Vagina (tissue), 2 donors: ENCODE results near the gene FOXN1. TPM values are rescaled to one million over a fixed set of nuclear protein-coding genes. Genes with fewer than 3 reads are reported as not detected.
"Not testable (repeated sequence)": the region's sequence is repeated elsewhere in the genome, so short reads cannot be mapped to it uniquely, and the experiment has no call there.

ENCODE experiments used
- DNase-seq, 2 donors: peaks; one replicate each; pipeline ENCODE4 v3.0.0-alpha.2; 2017; ENCODE audit errors: extremely low spot score in 2 of 2
- H3K27ac ChIP-seq: fragments of 200-600 bp; sonication (generic); one replicate; pipeline ENCODE4 v1.5.1; 2019
- H3K27me3 ChIP-seq: fragments of 200-600 bp; sonication (generic); one replicate; pipeline ENCODE4 v1.5.1; 2019
- H3K36me3 ChIP-seq, 2 donors: fragments of 200-600 bp; sonication (generic); one replicate each; pipeline ENCODE4 v1.5.1; 2017 to 2019
- H3K4me1 ChIP-seq: fragments of 200-600 bp; sonication (generic); one replicate; pipeline ENCODE4 v1.5.1; 2019
- H3K4me3 ChIP-seq, 2 donors: fragments of 200-600 bp; sonication (generic); 1 replicate in 1 of 2; 2 replicates in 1 of 2; pipeline ENCODE4 v1.5.1; 2016 to 2019
- H3K9me3 ChIP-seq: fragments of 200-600 bp; sonication (generic); one replicate; pipeline ENCODE4 v1.5.1; 2019
- POLR2A ChIP-seq, 2 donors: fragments of 450-650 bp; IDR thresholded peaks; one replicate each; pipeline ENCODE4 v1.6.1; 2017; ENCODE audit warnings: antibody characterized with exemption in 2 of 2, mild to moderate bottlenecking in 2 of 2, moderate library complexity in 2 of 2
- POLR2AphosphoS5 ChIP-seq, 2 donors: sonication (generic); formaldehyde crosslinking; IDR thresholded peaks; one replicate each; pipeline ENCODE4 v1.9.0; 2017; ENCODE audit warnings: antibody characterized with exemption in 2 of 2, mild to moderate bottlenecking in 2 of 2, low read depth in 1 of 2; ENCODE audit not compliant: insufficient read depth in 1 of 2
- intact Hi-C: fragments of 100-400 bp; cut with DNase I; formaldehyde crosslinking; loops from one replicate; pipeline ENCODE4 v1.15.1; 2023
- total RNA-seq: library from RNA; depleted of rRNA; stranded (reverse); fragments of >200 nt; gene quantifications from one replicate; pipeline ENCODE4 v1.2.3, GENCODE V29; 2016
- TF ChIP-seq, protein P1 (sequence below), 3 experiments: fragments of 450-650 bp in 2 of 3; fragments of 200-600 bp in 1 of 3; sonication (generic) in 1 of 3; IDR thresholded peaks; one replicate each; pipeline ENCODE4 v1.5.1; 2017 to 2019; ENCODE audit warnings: antibody characterized with exemption in 3 of 3, mild to moderate bottlenecking in 2 of 3, moderate library complexity in 2 of 3

The FOXN1 gene
- total RNA-seq, 1 donor from 2014 or later, result 3.4 TPM

DNA sequence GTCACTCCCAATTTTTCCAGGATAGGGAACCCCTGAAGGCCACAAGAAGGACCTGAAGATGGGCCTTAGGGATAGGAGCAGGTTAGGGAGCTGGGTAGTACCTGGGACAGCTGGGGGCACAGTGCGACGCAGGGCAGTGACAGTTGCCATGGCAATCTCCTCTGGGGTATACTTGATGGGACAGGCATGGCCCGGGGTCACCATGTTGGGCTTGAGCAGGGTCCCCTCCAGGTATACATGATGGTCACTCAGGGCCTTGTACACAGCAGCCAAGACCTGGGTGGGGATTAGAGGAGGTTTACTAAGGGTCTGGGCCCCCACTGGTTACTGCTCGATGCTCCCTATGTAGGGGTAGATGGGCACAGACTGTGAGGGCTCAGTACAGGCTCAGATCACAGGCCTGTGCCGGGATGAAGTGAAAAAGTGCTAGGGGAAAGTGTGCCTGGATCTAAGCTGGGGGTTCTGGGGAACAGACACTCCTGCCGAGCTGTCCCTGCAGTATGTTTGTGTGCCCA lies 67.9 kb downstream of the FOXN1 start:
- DNase-seq, result no peak
- Histone ChIP-seq H3K27ac (no peak overlapping the region), H3K36me3 (no peaks in the 10 kb centered on the region), H3K4me3 (no peak overlapping the region), H3K9me3 (no peaks in the 10 kb centered on the region), H3K4me1 (peaks cover 33% of the 10 kb centered on the region), H3K27me3 (no peaks in the 10 kb centered on the region)
- no peak for TF ChIP-seq POLR2AphosphoS5 (IDR thresholded peaks at IDR 0.05; ENCODE audit: insufficient read depth in 1 of 2, low read depth in 1 of 2)
- TF ChIP-seq, protein P1, sequence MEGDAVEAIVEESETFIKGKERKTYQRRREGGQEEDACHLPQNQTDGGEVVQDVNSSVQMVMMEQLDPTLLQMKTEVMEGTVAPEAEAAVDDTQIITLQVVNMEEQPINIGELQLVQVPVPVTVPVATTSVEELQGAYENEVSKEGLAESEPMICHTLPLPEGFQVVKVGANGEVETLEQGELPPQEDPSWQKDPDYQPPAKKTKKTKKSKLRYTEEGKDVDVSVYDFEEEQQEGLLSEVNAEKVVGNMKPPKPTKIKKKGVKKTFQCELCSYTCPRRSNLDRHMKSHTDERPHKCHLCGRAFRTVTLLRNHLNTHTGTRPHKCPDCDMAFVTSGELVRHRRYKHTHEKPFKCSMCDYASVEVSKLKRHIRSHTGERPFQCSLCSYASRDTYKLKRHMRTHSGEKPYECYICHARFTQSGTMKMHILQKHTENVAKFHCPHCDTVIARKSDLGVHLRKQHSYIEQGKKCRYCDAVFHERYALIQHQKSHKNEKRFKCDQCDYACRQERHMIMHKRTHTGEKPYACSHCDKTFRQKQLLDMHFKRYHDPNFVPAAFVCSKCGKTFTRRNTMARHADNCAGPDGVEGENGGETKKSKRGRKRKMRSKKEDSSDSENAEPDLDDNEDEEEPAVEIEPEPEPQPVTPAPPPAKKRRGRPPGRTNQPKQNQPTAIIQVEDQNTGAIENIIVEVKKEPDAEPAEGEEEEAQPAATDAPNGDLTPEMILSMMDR (IDR thresholded peaks at IDR 0.05), result no peak
- TF ChIP-seq POLR2A (IDR thresholded peaks at IDR 0.05), result no peak
- intact Hi-C loops, result no loop called here

DNA sequence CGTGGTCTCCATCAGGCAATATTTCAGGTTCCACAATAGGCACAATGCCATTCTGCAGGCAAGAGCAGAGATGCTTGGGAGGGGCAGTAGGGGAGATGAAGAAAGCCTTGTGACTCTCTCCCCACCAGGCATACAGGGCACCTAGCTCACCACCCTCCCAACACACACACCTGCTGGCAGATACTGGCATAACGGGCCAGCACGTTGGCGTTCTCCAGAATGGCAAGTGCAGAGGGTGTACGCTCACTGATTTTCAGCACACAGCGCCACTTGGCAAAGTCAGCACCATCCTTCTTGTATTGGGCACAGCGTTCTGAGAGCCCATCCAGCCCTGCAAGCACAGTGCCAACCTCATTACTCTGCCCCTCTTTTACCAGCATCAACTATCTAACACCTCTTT lies 68.4 kb downstream of the FOXN1 start:
- no peaks in the 10 kb centered on the region for H3K9me3 ChIP-seq
- no peak overlapping the region for H3K27ac ChIP-seq
- intact Hi-C loops, result no loop called here
- H3K4me1 ChIP-seq, result peaks cover 33% of the 10 kb centered on the region
- DNase-seq, result no peak
- TF ChIP-seq POLR2A (IDR thresholded peaks at IDR 0.05) (no peak), POLR2AphosphoS5 (IDR thresholded peaks at IDR 0.05; ENCODE audit: insufficient read depth in 1 of 2, low read depth in 1 of 2) (no peak)
- TF ChIP-seq, protein P1 (IDR thresholded peaks at IDR 0.05), result no peak
- no peaks in the 10 kb centered on the region for H3K27me3 ChIP-seq
- H3K36me3 ChIP-seq, result no peaks in the 10 kb centered on the region
- no peak overlapping the region for H3K4me3 ChIP-seq

DNA sequence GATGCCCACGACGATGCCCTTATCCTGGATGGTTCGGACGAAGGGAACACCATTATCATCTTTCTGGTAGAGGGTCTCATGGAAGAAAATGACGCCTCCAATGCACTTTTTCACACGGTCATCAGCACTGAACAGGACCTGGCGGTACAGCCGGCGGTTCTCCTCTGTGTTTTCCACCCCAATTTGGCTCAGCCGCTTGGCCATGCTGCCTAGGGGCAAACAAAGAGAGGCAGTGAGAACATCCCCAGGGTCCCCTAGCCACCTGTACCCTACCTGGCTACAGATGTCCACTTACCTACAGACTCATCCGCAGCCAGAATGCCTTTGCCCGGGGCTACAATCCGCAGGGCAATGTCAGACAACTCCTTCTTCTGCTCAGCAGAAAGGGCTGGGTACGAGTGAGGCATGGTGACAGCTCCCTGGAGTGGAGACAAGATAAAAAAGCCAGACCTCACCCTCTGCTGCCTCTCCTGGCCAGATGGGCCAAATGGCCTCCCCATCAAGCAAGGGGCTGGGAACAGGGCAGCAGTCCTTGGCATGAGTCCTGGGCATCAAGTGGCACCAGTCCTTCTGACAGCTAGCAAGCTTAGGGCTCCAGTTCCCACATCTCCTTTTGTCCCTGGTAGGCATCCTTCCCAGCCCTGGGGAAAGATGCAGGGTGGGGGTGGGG lies 69.1 kb downstream of the FOXN1 start:
- Histone ChIP-seq H3K27ac (no peak overlapping the region), H3K27me3 (no peaks in the 10 kb centered on the region), H3K4me1 (peaks cover 27% of the 10 kb centered on the region), H3K36me3 (no peaks in the 10 kb centered on the region), H3K9me3 (no peaks in the 10 kb centered on the region), H3K4me3 (no peak overlapping the region)
- no peak for DNase-seq
- intact Hi-C loops, result no loop called here
- TF ChIP-seq POLR2A (IDR thresholded peaks at IDR 0.05) (no peak), POLR2AphosphoS5 (IDR thresholded peaks at IDR 0.05; ENCODE audit: insufficient read depth in 1 of 2, low read depth in 1 of 2) (no peak)
- TF ChIP-seq, protein P1 (IDR thresholded peaks at IDR 0.05), result no peak

DNA sequence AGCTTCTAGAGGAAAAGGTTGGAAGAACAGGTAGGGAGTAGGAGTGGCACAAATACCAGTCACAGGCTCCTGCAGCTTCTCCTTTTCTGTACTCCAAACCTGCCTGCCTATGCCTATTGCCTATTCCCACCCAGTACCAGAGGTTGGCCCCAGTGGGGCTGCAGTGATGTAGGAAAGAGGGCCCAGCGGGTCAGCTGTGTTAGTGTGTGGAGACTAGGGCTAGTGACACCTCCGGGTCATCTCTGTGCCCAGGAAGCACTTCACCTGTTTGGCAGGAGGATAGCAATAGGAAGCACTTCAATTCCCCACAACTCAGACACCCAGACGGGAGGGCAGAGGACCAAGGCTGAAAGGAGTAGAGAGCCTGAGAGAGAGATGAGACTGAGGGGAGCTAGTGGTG lies 69.9 kb downstream of the FOXN1 start:
- H3K27ac ChIP-seq, intact Hi-C loops, DNase-seq, H3K36me3 ChIP-seq, H3K9me3 ChIP-seq, H3K27me3 ChIP-seq, H3K4me3 ChIP-seq: not testable (repeated sequence)
- H3K4me1 ChIP-seq, result peaks cover 21% of the 10 kb centered on the region

DNA sequence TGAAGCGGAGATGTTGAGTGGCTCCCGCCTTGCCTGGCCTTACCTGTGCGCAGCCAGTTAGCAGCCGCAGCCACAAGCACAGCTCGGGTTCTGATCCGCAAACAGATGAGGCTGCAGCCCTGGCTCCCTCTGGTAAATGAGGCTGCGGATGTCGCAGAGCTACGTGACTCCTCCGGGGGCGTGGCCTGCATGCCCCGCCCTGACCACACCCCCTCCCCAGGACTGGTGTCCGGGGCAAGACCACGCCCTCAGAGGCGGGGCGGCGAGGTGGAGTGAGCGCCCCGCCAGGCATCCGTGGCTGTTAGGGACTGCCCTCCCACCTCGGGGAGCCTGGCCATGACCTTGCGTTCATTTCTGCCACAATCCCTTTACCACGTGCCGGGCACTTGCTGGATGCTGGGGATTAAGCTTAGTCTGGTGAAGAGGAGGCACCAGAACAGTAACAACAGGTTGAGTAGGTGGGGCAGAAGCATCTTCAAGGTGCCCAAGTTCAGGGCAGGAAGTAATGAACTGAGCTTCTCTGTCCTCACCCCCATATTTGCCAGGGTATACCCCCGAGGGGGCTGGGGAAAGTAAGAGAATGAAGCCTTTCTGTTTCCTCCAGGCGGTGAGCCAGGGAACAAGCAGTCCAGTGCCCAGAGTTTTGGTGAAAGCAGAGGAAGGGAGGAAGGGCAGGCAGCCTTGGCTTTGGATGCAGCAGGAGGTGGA lies 70.8 kb downstream of the FOXN1 start, which contains the start of gene ALDOC:
TSS of gene ALDOC (minus strand) at position 138 of the 708 bp plus-strand sequence. CDS start 1,363 bp downstream, outside the sequence.
- intact Hi-C loops, result no loop called here
- no peaks in the 10 kb centered on the region for H3K36me3 ChIP-seq
- H3K9me3 ChIP-seq, result no peaks in the 10 kb centered on the region
- H3K27me3 ChIP-seq, result no peaks in the 10 kb centered on the region
- H3K27ac ChIP-seq, result peak within 1 kb of the TSS; percentile 28
- H3K4me1 ChIP-seq, result peaks cover 19% of the 10 kb centered on the region
- no peak for DNase-seq
- TF ChIP-seq, protein P1 (IDR thresholded peaks at IDR 0.05), result no peak
- TF ChIP-seq POLR2A (IDR thresholded peaks at IDR 0.05) (peak; percentile 68 to 94), POLR2AphosphoS5 (IDR thresholded peaks at IDR 0.05; ENCODE audit: insufficient read depth in 1 of 2, low read depth in 1 of 2) (peak; percentile 83 to 99)
- H3K4me3 ChIP-seq, result peak within 1 kb of the TSS; percentile 17 to 29
